Limb (tissue), 2 donors: Measurements from ENCODE around the gene PGGHG.
A peak's percentile ranks its signal among the peaks of the same experiment; 100 is the strongest.
"Not testable (repeated sequence)": the region's sequence is repeated elsewhere in the genome, so short reads cannot be mapped to it uniquely, and the experiment has no call there.

ENCODE experiments used
- DNase-seq, 2 donors: peaks; one replicate each; pipeline ENCODE4 v3.0.0-alpha.2; 2016; ENCODE audit errors: extremely low spot score in 2 of 2

PGGHG gene

GRCh38 chr11:297586-298405 lies 8.9 kb downstream of the PGGHG start:
- DNase-seq: no peak

GRCh38 chr11:298406-299065 lies 9.6 kb downstream of the PGGHG start:
- DNase-seq: no peak

- no peak for DNase-seq
Observed at GRCh38 chr11:299081-299891, 10.4 kb downstream of the PGGHG start, which contains the start of gene IFITM5. Gene IFITM5, minus strand, starts transcription at chr11:299526. Its CDS starts 36 bp downstream, at chr11:299490.

GRCh38 chr11:299951-300735 lies 11.2 kb downstream of the PGGHG start:
- no peak for DNase-seq

GRCh38 chr11:303363-303762 lies 14.4 kb downstream of the PGGHG start:
- DNase-seq: no peak

GRCh38 chr11:304061-304506 lies 15.2 kb downstream of the PGGHG start:
- DNase-seq: no peak

GRCh38 chr11:304915-305843 lies 16.3 kb downstream of the PGGHG start:
- peak; percentile 76 to 77 for DNase-seq

GRCh38 chr11:305844-306211 lies 16.9 kb downstream of the PGGHG start:
- DNase-seq: no peak

GRCh38 chr11:306645-307371 lies 17.9 kb downstream of the PGGHG start:
- no peak for DNase-seq

- DNase-seq: peak; percentile 69 to 75
Observed at GRCh38 chr11:307766-308708, 19.1 kb downstream of the PGGHG start, which contains the start of gene IFITM2. Gene IFITM2, plus strand, starts transcription at chr11:307816. Its CDS starts 377 bp downstream, at chr11:308193.

- DNase-seq: not testable (repeated sequence)
Observed at GRCh38 chr11:308740-309665, 20.1 kb downstream of the PGGHG start.

- DNase-seq: not testable (repeated sequence)
Observed at GRCh38 chr11:309979-310572, 21.1 kb downstream of the PGGHG start.

- DNase-seq: not testable (repeated sequence)
Observed at GRCh38 chr11:311013-311748, 22.3 kb downstream of the PGGHG start.

GRCh38 chr11:312092-312816 lies 23.3 kb downstream of the PGGHG start:
- no peak for DNase-seq

GRCh38 chr11:313304-313786 lies 24.4 kb downstream of the PGGHG start:
- DNase-seq: no peak
